Endothelial cell of umbilical vein (primary cell): ENCODE measurements around the gene MGAT4D. TPM values are rescaled to one million over a fixed set of nuclear protein-coding genes. Genes with fewer than 3 reads are reported as not detected.

Experiments
- Bru-seq: library from RNA; stranded (reverse); fragments of 400-500 nt; gene quantifications from one replicate; lab custom pipeline; 2021; lab: Mats Ljungman, UMichigan
- BruChase-seq, 2 experiments: library from RNA; stranded (reverse); fragments of 400-500 nt; gene quantifications; one replicate each; lab custom pipeline; 2021; lab: Mats Ljungman, UMichigan
- BruUV-seq: library from RNA; stranded (reverse); fragments of 400-500 nt; replicated peaks from 2 replicates; lab custom pipeline; 2021; lab: Mats Ljungman, UMichigan
- CTCF ChIA-PET: fragments of 300-600, 350-600 bp; sonication (Branson Sonifier 250); formaldehyde crosslinking; loops from one replicate; lab custom pipeline; 2021; ENCODE audit warnings: antibody characterized with exemption, inconsistent platforms; lab: Charles Lee
- POLR2A ChIA-PET: fragments of 300-600, 350-600 bp; sonication (Branson Sonifier 250); formaldehyde crosslinking; loops from one replicate; lab custom pipeline; 2021; ENCODE audit warnings: antibody characterized with exemption, inconsistent platforms; lab: Charles Lee
- DNase-seq: peaks from one replicate; pipeline ENCODE4 v3.0.0-alpha.2; 2011; ENCODE audit warnings: low read depth, low spot score
- FAIRE-seq: peaks from 2 replicates; lab custom pipeline; 2011; peaks lifted over from hg19 to GRCh38; lab: Jason Lieb, UNC
- H2AFZ ChIP-seq: 2 replicates; pipeline ENCODE4 v1.6.0; 2012; ENCODE audit warnings: low read depth, low read length, control low read depth, inconsistent platforms
- H3K27ac ChIP-seq: 2 replicates; pipeline ENCODE4 v1.5.1; 2011; ENCODE audit warnings: low read depth, mild to moderate bottlenecking, control low read depth, low read length, moderate library complexity; ENCODE audit not compliant: insufficient read depth
- H3K27me3 ChIP-seq, 2 experiments: 2 replicates each; pipeline versions ENCODE4 v1.6.0 to v1.6.1; 2011; ENCODE audit warnings: low read length in 2 of 2, mixed read lengths in 1 of 2; ENCODE audit not compliant: control insufficient read depth in 2 of 2, insufficient read depth in 2 of 2
- H3K36me3 ChIP-seq, 2 experiments: 2 replicates in 1 of 2; 3 replicates in 1 of 2; pipeline ENCODE4 v1.5.1; 2011; ENCODE audit warnings: low read length in 2 of 2, mild to moderate bottlenecking in 1 of 2, moderate library complexity in 1 of 2; ENCODE audit not compliant: control insufficient read depth in 2 of 2, insufficient read depth in 2 of 2; ENCODE audit errors: extremely low read depth in 1 of 2
- H3K4me1 ChIP-seq: 3 replicates; pipeline ENCODE4 v1.5.1; 2011; ENCODE audit warnings: mild to moderate bottlenecking, low read length; ENCODE audit not compliant: control insufficient read depth, insufficient read depth; ENCODE audit errors: extremely low read depth
- H3K4me2 ChIP-seq: 2 replicates; pipeline ENCODE4 v1.6.1; 2011; ENCODE audit warnings: low read length, control low read depth, mixed read lengths; ENCODE audit not compliant: insufficient read depth
- H3K4me3 ChIP-seq, 3 experiments: fragments of 200-600 bp in 1 of 3; sonication (generic), shearing (Covaris generic) in 1 of 3; replicated peaks in 1 of 3; 2 replicates each; pipeline ENCODE4 v1.5.1; 2011 to 2016; ENCODE audit warnings: control low read depth in 3 of 3, low read length in 3 of 3, mild to moderate bottlenecking in 2 of 3, inconsistent platforms in 1 of 3, low read depth in 1 of 3, moderate library complexity in 1 of 3; ENCODE audit not compliant: insufficient read depth in 1 of 3
- H3K79me2 ChIP-seq: 2 replicates; pipeline ENCODE4 v1.6.0; 2012; ENCODE audit warnings: low read length, inconsistent platforms; ENCODE audit not compliant: control insufficient read depth, insufficient read depth
- H3K9ac ChIP-seq: replicated peaks from 2 replicates; pipeline ENCODE3; 2011; ENCODE audit warnings: low read length, control low read depth; ENCODE audit not compliant: insufficient read depth; ENCODE audit errors: extremely low read depth
- H3K9me1 ChIP-seq: replicated peaks from 3 replicates; pipeline ENCODE4 v1.6.0; 2011; ENCODE audit warnings: mild to moderate bottlenecking, low read length; ENCODE audit not compliant: control insufficient read depth, insufficient read depth; ENCODE audit errors: extremely low read depth
- H3K9me3 ChIP-seq: replicated peaks from 2 replicates; pipeline ENCODE4 v1.5.1; 2012; ENCODE audit warnings: low read length, inconsistent platforms; ENCODE audit not compliant: control insufficient read depth, insufficient read depth
- H4K20me1 ChIP-seq: replicated peaks from 2 replicates; pipeline ENCODE3; 2011; ENCODE audit warnings: mild to moderate bottlenecking, low read length; ENCODE audit not compliant: control insufficient read depth, insufficient read depth; ENCODE audit errors: extremely low read depth
- EZH2 ChIP-seq: IDR thresholded peaks from 2 replicates; pipeline ENCODE4 v1.6.1; 2012; ENCODE audit warnings: borderline replicate concordance, low read depth, mild to moderate bottlenecking, moderate library complexity, low read length, inconsistent platforms; ENCODE audit not compliant: severe bottlenecking
- POLR2A ChIP-seq: IDR thresholded peaks from 2 replicates; pipeline ENCODE4 v1.6.1; 2012; ENCODE audit warnings: low read depth, mild to moderate bottlenecking, control low read depth, low read length
- POLR2AphosphoS5 ChIP-seq: IDR thresholded peaks from 2 replicates; pipeline ENCODE4 v1.6.1; 2012; ENCODE audit warnings: low read depth, mild to moderate bottlenecking, control low read depth, low read length, moderate library complexity; ENCODE audit not compliant: insufficient read depth
- dilution Hi-C: fragments of 300-500 bp; cut with MboI; formaldehyde crosslinking; loops from one replicate; pipeline ENCODE4 v1.15.0; 2019; ENCODE audit warnings: low sequenced_read_pairs; ENCODE audit not compliant: extremely low pct_ligation_motif_present
- intact Hi-C: fragments of 100-400 bp; cut with micrococcal nuclease; formaldehyde crosslinking; loops from one replicate; pipeline ENCODE4 v1.10.0; 2022
- long read RNA-seq: library from polyadenylated mRNA; stranded (forward); transcript quantifications from one replicate; pipeline ENCODE4 v2.0.0, GENCODE V29; 2021
- polyA minus RNA-seq, 3 experiments: library from RNA; depleted of rRNA, polyadenylated mRNA; stranded (reverse); fragments of >200 nt; gene quantifications; 1 replicate in 1 of 3; 2 replicates in 2 of 3; pipeline ENCODE4 v1.2.3, GENCODE V29; 2011
- polyA plus RNA-seq, 4 experiments: library from polyadenylated mRNA; depleted of rRNA in 3 of 4; stranded (reverse) in 3 of 4; unstranded in 1 of 4; fragments of >200 nt; gene quantifications; 2 replicates each; pipeline versions ENCODE4 v1.2.1 to v1.2.3, GENCODE V29; 2011 to 2012; ENCODE audit warnings: missing spikeins in 1 of 4
- total RNA-seq: library from RNA; stranded (reverse); gene quantifications from 2 replicates; pipeline ENCODE4 v1.2.3, GENCODE V29; 2021
- TF ChIP-seq, protein P1 (sequence below), 2 donors: IDR thresholded peaks; 1 replicate in 1 of 2; 2 replicates in 1 of 2; pipeline ENCODE4 v1.5.1; 2011; ENCODE audit warnings: low read length in 2 of 2, mild to moderate bottlenecking in 2 of 2, moderate library complexity in 2 of 2, control low read depth in 1 of 2, inconsistent platforms in 1 of 2, low read depth in 1 of 2; ENCODE audit not compliant: insufficient read depth in 1 of 2; ENCODE audit errors: extremely low read depth in 1 of 2
- TF ChIP-seq, protein P2 (sequence below): IDR thresholded peaks from 2 replicates; pipeline ENCODE4 v1.6.1; 2011; ENCODE audit not compliant: insufficient read depth, insufficient read length

The MGAT4D gene
- not detected in 2 replicates for total RNA-seq
- not detected in 2 replicates for polyA plus RNA-seq
- not detected in 2 replicates for polyA plus RNA-seq (2011; cell fraction: cytosol; rRNA removed)
- not detected in 2 replicates for polyA plus RNA-seq (2011; cell fraction: nucleus; rRNA removed)
- not detected in 2 replicates for polyA plus RNA-seq (2012)
- polyA minus RNA-seq: not detected in 2 replicates
- not detected for polyA minus RNA-seq (2011; cell fraction: cytosol; rRNA and poly(A)+ RNA removed)
- not detected in 2 replicates for polyA minus RNA-seq (2011; cell fraction: nucleus; rRNA and poly(A)+ RNA removed)
- Bru-seq, nascent RNA: not detected
- BruChase-seq, experiment 1, labeled RNA remaining after a 6-hour chase: percentile 2 among the genes with signal in this experiment
- BruChase-seq, experiment 2, labeled RNA remaining after a 2-hour chase: not detected
- long read RNA-seq: 0 reads

DNA sequence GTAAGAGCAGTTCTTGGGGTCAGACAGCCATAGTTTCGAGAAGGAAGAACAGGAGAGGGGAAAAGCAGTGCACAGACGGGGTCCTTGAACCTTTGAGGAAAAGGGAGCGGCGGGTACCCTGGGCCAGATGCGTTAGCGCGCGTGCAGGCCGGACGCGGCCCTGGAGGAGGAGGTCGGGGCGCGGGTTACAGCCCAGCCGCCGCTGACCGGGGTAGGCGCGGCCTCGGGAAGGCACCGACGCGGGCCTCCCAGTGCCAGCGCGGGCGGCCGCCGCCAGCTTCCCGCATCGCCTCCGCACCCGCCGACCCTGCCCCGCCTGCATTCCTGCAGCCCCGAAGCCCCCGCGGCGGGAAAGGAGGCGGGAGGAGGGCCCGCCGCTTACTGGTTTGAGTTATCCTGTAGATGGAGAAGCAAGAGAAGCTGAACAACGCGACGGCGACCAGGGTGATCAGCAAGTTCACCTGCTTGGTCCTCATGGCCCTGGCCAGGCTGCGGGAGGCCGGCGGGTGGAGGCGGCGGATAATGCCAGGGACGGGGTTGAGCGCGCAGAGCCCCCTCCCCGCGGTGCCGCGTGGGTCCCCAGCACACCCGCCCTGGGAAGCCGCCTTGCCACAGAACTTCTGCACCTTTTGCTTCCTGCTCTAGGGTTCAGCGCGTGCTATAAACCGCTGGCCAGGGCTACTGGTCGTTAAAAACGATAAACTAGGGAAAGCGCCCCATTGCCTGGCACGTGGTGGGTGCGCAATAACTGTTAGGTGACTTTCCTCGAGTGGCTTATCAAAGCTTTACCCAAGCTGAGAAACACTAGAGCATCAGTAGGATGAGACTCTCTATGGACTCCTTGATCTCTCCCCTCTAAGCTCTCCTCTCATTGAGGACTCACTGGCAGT is at the start of gene MGAT4D:
TSS of gene MGAT4D (minus strand) at position 547 of the 890 bp plus-strand sequence. CDS start at position 476, 71 bp downstream.
- Histone ChIP-seq H4K20me1 (no peaks in the 10 kb centered on the region), H3K4me3 (no peak within 1 kb of the TSS), H3K9ac (no peak within 1 kb of the TSS), H3K4me2 (no peak within 1 kb of the TSS), H3K27me3 (peaks cover 30 to 63% of the 10 kb centered on the region in 2 experiments), H3K27ac (no peak within 1 kb of the TSS), H3K4me1 (no peaks in the 10 kb centered on the region), H3K9me1 (no peaks in the 10 kb centered on the region), H2AFZ (no peak within 1 kb of the TSS), H3K79me2 (no peaks in the 10 kb centered on the region), H3K36me3 (no peaks in the 10 kb centered on the region), H3K9me3 (no peaks in the 10 kb centered on the region)
- DNase-seq (no peak), FAIRE-seq (no peak)
- intact Hi-C loops (no loop called here), dilution Hi-C loops (no loop called here)
- no TSS peak for BruUV-seq
- ChIA-PET POLR2A (no interaction called here), CTCF (no interaction called here)
- TF ChIP-seq POLR2A (no peak), POLR2AphosphoS5 (no peak), EZH2 (peak; percentile 85)
- TF ChIP-seq, protein P1, sequence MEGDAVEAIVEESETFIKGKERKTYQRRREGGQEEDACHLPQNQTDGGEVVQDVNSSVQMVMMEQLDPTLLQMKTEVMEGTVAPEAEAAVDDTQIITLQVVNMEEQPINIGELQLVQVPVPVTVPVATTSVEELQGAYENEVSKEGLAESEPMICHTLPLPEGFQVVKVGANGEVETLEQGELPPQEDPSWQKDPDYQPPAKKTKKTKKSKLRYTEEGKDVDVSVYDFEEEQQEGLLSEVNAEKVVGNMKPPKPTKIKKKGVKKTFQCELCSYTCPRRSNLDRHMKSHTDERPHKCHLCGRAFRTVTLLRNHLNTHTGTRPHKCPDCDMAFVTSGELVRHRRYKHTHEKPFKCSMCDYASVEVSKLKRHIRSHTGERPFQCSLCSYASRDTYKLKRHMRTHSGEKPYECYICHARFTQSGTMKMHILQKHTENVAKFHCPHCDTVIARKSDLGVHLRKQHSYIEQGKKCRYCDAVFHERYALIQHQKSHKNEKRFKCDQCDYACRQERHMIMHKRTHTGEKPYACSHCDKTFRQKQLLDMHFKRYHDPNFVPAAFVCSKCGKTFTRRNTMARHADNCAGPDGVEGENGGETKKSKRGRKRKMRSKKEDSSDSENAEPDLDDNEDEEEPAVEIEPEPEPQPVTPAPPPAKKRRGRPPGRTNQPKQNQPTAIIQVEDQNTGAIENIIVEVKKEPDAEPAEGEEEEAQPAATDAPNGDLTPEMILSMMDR (IDR thresholded peaks at IDR 0.05; ENCODE audit: extremely low read depth in 1 of 2, insufficient read depth in 1 of 2, low read depth in 1 of 2, low read length in 2 of 2): no peak
- TF ChIP-seq, protein P2, sequence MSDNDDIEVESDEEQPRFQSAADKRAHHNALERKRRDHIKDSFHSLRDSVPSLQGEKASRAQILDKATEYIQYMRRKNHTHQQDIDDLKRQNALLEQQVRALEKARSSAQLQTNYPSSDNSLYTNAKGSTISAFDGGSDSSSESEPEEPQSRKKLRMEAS: no peak
